ENCODE measurements around the gene ZNF738. TPM values are rescaled to one million over a fixed set of nuclear protein-coding genes. Genes with fewer than 3 reads are reported as not detected.

Gene ZNF738
- total RNA-seq, 2 donors from 2014 or later, result 4.5 to 5.2 TPM

DNA sequence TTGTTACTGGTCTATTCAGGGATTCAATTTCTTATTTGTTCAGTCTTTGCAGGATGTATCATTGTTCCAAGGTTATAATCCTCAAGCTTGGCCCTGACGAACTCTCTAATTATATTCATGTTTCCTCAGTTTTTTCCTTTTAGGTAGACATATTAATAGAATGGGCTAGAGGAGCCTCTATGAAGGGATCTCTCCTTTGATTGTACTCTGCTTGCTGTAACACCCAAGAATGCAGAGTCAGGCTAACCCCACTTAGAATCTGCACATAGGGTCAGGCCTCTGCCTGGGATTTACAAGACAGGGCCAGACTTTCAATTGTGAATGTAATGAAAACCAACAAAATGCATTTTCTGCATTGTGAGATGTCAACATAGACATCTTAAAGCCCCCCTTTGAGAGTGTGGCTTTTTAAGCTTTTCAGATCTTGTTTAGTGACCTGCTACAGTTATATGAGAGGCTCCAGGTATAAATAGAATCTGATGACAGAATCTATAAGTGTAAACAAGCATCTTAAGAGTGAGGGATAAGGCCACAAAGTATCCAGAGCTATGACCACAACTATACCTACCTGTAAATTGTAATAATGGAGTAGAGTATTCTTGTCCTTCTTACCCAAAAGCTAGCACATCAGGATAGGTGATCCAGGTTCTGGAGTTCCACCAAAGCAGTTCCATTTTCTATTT is 43.6 kb downstream of the ZNF738 start:
- no peak for DNase-seq (ENCODE audit: low spot score)
- intact Hi-C loops (cut with DNase I), result no loop called here

DNA sequence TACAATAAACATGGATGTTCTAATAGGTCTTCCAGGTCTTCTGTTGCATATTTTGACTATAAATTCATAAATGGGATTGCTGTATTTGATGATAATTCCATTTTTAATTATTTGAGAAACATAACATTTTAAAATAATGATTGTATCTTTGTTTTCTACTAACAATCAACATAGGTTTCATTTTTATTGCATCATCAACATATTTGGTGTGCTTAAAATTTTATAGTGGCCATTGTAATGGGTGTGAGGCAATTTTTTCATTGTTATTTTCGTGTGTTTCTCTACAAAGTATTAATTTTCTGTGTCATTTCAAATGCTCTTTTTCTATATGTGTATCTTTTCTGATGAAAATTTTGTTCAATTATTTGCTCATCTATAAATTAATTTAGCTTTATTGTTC is 51.4 kb downstream of the ZNF738 start:
- intact Hi-C loops (cut with DNase I), result no loop called here
- no peak for DNase-seq (ENCODE audit: low spot score)

DNA sequence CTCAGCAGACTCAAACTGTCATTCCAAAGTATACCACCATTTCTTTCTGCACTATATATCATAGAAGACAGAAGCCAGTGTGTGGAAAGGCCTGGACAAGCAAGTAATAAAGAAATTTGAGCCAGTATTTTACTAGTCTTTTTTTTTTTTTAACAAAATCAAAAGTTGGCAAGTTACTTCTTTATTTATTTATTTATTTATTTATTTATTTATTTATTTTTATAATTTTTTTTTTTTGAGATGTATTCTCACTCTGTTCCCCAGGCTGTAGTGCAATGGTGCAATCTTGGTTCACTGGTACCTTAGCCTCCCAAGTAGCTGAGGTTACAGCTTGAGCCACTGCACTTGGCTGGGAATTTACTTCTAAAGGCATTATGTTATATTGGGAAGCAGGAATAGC is 63.4 kb downstream of the ZNF738 start:
- intact Hi-C loops (cut with DNase I), result no loop called here
- no peak for DNase-seq (ENCODE audit: low spot score)

DNA sequence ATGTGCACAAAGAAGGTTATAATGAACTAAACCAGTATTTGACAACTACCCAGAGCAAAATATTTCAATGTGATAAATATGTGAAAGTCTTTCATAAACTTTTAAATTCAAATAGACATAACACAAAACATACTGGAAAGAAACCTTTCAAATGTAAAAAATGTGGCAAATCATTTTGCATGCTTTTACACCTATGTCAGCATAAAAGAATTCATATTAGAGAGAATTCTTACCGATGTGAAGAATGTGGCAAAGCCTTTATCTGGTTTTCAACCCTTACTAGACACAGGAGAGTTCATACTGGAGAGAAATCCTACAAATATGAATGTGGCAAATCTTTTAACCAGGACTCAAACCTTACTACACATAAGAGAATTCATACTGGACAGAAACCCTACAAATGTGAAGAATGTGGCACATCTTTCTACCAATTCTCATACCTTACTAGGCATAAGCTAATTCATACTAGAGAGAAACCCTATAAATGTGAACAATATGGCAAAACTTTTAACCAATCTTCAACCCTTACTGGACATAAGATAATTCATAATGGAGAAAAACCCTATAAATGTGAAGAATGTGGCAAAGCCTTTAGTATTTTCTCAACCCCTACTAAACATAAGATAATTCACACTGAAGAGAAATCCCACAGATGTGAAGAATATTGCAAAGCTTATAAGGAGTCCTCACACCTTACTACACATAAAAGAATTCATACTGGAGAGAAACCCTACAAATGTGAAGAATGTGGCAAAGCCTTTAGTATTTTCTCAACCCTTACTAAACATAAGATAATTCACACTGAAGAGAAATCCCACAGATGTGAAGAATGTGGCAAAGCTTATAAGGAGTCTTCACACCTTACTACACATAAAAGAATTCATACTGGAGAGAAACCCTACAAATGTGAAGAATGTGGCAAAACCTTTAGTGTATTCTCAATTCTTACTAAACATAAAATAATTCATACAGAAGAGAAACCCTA is 64.5 kb downstream of the ZNF738 start:
- intact Hi-C loops (cut with DNase I), result no loop called here
- no peak for DNase-seq (ENCODE audit: low spot score)

Other genes starting within 250 kb of the ZNF738 start
- gene ZNF431, start 217.0 kb upstream of the ZNF738 start, total RNA-seq, result 10 to 100 TPM; 10.1 to 11.1 TPM
- gene ZNF708, start 29.6 kb upstream of the ZNF738 start, total RNA-seq, result 10 to 100 TPM; 14.1 to 14.9 TPM
- gene ZNF493, start 38.1 kb downstream of the ZNF738 start, total RNA-seq, result 10 to 100 TPM; 15.1 to 16.2 TPM
- 1 to 10 TPM; 8.4 to 9.9 TPM for gene ZNF429, start 146.6 kb downstream of the ZNF738 start, total RNA-seq

Data from posterior vena cava (tissue), 2 donors.